ENCODE measurements around the gene FIGNL1.

- TF ChIP-seq CTCF (IDR thresholded peaks at IDR 0.05; ENCODE audit: insufficient read depth, low read depth, low read length), result no peak
- no peak for TF ChIP-seq EZH2 (IDR thresholded peaks at IDR 0.05; ENCODE audit: insufficient read depth, low read length)
These were observed 18.8 kb downstream of the FIGNL1 start for GRCh38 chr7:50431316-50431715.

All from astrocyte (in vitro differentiated cells and primary cell).